Kidney (tissue), 14 donors: ENCODE data around the gene SEL1L. TPM values are rescaled to one million over a fixed set of nuclear protein-coding genes. Genes with fewer than 3 reads are reported as not detected.

ENCODE experiments used
- DNase-seq, 5 donors: peaks; one replicate each; pipeline ENCODE4 v3.0.0-alpha.2; 2013 to 2020
- FAIRE-seq: peaks from 2 replicates; lab custom pipeline; 2012; peaks lifted over from hg19 to GRCh38; lab: Jason Lieb, UNC
- H3K27ac ChIP-seq, 2 donors: one replicate each; pipeline ENCODE4 v1.7.0; 2013; ENCODE audit warnings: low read depth in 2 of 2, low read length in 2 of 2, inconsistent platforms in 1 of 2
- H3K27me3 ChIP-seq: one replicate; pipeline ENCODE4 v1.7.1; 2013; ENCODE audit warnings: low read length, inconsistent platforms; ENCODE audit not compliant: control insufficient read depth, insufficient read depth
- H3K36me3 ChIP-seq, 3 donors: one replicate each; pipeline versions ENCODE4 v1.7.0 to v1.7.1; 2013; ENCODE audit warnings: low read length in 3 of 3, control low read depth in 1 of 3, inconsistent platforms in 1 of 3; ENCODE audit not compliant: insufficient read depth in 3 of 3, control insufficient read depth in 2 of 3
- H3K4me1 ChIP-seq, 3 donors: one replicate each; pipeline versions ENCODE4 v1.7.0 to v1.7.1; 2013; ENCODE audit warnings: low read length in 3 of 3, inconsistent platforms in 1 of 3, low read depth in 1 of 3; ENCODE audit not compliant: control insufficient read depth in 2 of 3, insufficient read depth in 2 of 3
- H3K4me3 ChIP-seq, 3 donors: one replicate each; pipeline versions ENCODE4 v1.7.0 to v1.8.1; 2013; ENCODE audit warnings: low read length in 3 of 3, control low read depth in 1 of 3, inconsistent platforms in 1 of 3
- H3K9ac ChIP-seq, 3 donors: one replicate each; pipeline versions ENCODE4 v1.7.0 to v1.7.1; 2013; ENCODE audit warnings: low read length in 3 of 3, control low read depth in 1 of 3, inconsistent platforms in 1 of 3
- H3K9me3 ChIP-seq, 3 donors: one replicate each; pipeline versions ENCODE4 v1.7.0 to v1.7.1; 2013; ENCODE audit warnings: low read length in 3 of 3, control low read depth in 1 of 3, inconsistent platforms in 1 of 3; ENCODE audit not compliant: control insufficient read depth in 2 of 3, insufficient read depth in 1 of 3
- CTCF ChIP-seq: IDR thresholded peaks from 3 replicates; pipeline ENCODE4 v1.5.1; 2012; ENCODE audit warnings: mild to moderate bottlenecking, moderate library complexity, borderline replicate concordance; ENCODE audit not compliant: insufficient read depth; ENCODE audit errors: extremely low read depth
- intact Hi-C: fragments of 100-400 bp; cut with DNase I; formaldehyde crosslinking; loops from one replicate; pipeline ENCODE4 v1.11.1; 2022
- polyA plus RNA-seq: library from polyadenylated mRNA; stranded (reverse); fragments of 350-450 nt; fragmentation: Illumina TruSeq; extraction: RNeasy Lipid Tissue Mini Kit (QIAGEN cat#74804); gene quantifications from one replicate; pipeline ENCODE4 v1.2.3, GENCODE V29; 2014; ENCODE audit warnings: low read depth, low replicate concordance; ENCODE audit not compliant: insufficient read depth
- total RNA-seq: library from RNA; stranded (reverse); fragmentation: NEBNext Ultra II Directional; extraction: Animal tissue kit (Norgen Biotek cat#: 25700); gene quantifications from one replicate; pipeline ENCODE4 v1.2.1, GENCODE V29; 2021
- donor health status: control.
- donor health status: control.
- donor health status: control.
- donor health status: control.
- donor health status: control.
- donor health status: DM: yes; HTN: yes; CAD: no.
- donor health status: Normal renal cell carcinoma (clear cell type).

Gene SEL1L
- total and polyA plus RNA-seq, 2 donors from 2014 or later: 18.9 to 115 TPM

- no peaks in the 10 kb centered on the region for H3K27me3 ChIP-seq
- intact Hi-C loops: no loop called here
- no peak for TF ChIP-seq CTCF
- H3K4me3 ChIP-seq: no peak overlapping the region
- FAIRE-seq: no peak
- no peaks in the 10 kb centered on the region for H3K9me3 ChIP-seq
- DNase-seq: no peak
- no peaks in the 10 kb centered on the region for H3K36me3 ChIP-seq
- no peak overlapping the region for H3K9ac ChIP-seq
- peaks cover 0 to 11% (median 0%) of the 10 kb centered on the region in 3 donors for H3K4me1 ChIP-seq
- H3K27ac ChIP-seq: no peak overlapping the region
Measured at GRCh38 chr14:81447021-81447764, 86.5 kb downstream of the SEL1L start.

- H3K36me3 ChIP-seq: no peaks in the 10 kb centered on the region
- H3K9me3 ChIP-seq: no peaks in the 10 kb centered on the region
- no peaks in the 10 kb centered on the region for H3K27me3 ChIP-seq
- no peak overlapping the region for H3K9ac ChIP-seq
- FAIRE-seq (no peak), DNase-seq (no peak)
- intact Hi-C loops: no loop called here
- H3K4me3 ChIP-seq: no peak overlapping the region
- H3K4me1 ChIP-seq: peaks cover 0 to 11% (median 0%) of the 10 kb centered on the region in 3 donors
- H3K27ac ChIP-seq: no peak overlapping the region
- TF ChIP-seq CTCF: no peak
Measured at GRCh38 chr14:81446279-81447007, 87.2 kb downstream of the SEL1L start.

- H3K4me3 ChIP-seq: no peak overlapping the region
- H3K4me1 ChIP-seq: peaks cover 0 to 4% (median 0%) of the 10 kb centered on the region in 3 donors
- H3K36me3 ChIP-seq: no peaks in the 10 kb centered on the region
- TF ChIP-seq CTCF: no peak
- H3K9ac ChIP-seq: no peak overlapping the region
- no peaks in the 10 kb centered on the region for H3K9me3 ChIP-seq
- FAIRE-seq: no peak
- DNase-seq: no peak
- intact Hi-C loops: no loop called here
- H3K27ac ChIP-seq: no peak overlapping the region
- no peaks in the 10 kb centered on the region for H3K27me3 ChIP-seq
Measured at GRCh38 chr14:81441626-81442134, 92.0 kb downstream of the SEL1L start.
